Mucosa of rectum (tissue), 2 donors: Measurements from ENCODE around the gene RPUSD1.

Experiments
- H3K27ac ChIP-seq, 2 donors: one replicate each; pipeline ENCODE4 v1.7.0; 2013; ENCODE audit warnings: inconsistent platforms in 2 of 2, low read depth in 2 of 2, low read length in 2 of 2
- H3K27me3 ChIP-seq, 2 donors: one replicate each; pipeline ENCODE4 v1.7.0; 2013; ENCODE audit warnings: low read length in 2 of 2; ENCODE audit not compliant: control insufficient read depth in 2 of 2, insufficient read depth in 2 of 2
- H3K36me3 ChIP-seq, 2 donors: one replicate each; pipeline ENCODE4 v1.7.0; 2013; ENCODE audit warnings: low read length in 2 of 2; ENCODE audit not compliant: control insufficient read depth in 2 of 2, insufficient read depth in 2 of 2
- H3K4me1 ChIP-seq, 2 donors: one replicate each; pipeline ENCODE4 v1.7.0; 2013; ENCODE audit warnings: low read length in 2 of 2, mild to moderate bottlenecking in 1 of 2; ENCODE audit not compliant: control insufficient read depth in 2 of 2, insufficient read depth in 2 of 2
- H3K4me3 ChIP-seq, 2 donors: one replicate each; pipeline ENCODE4 v1.7.0; 2013; ENCODE audit warnings: low read length in 2 of 2
- H3K9ac ChIP-seq, 2 donors: one replicate each; pipeline ENCODE4 v1.7.0; 2013; ENCODE audit warnings: low read length in 2 of 2, low read depth in 1 of 2, mild to moderate bottlenecking in 1 of 2
- H3K9me3 ChIP-seq, 2 donors: one replicate each; pipeline ENCODE4 v1.7.0; 2013; ENCODE audit warnings: low read length in 2 of 2; ENCODE audit not compliant: control insufficient read depth in 2 of 2
- donor health status: healthy.
- donor health status: Normal muscosa, but diverticular disease.

Gene RPUSD1

DNA sequence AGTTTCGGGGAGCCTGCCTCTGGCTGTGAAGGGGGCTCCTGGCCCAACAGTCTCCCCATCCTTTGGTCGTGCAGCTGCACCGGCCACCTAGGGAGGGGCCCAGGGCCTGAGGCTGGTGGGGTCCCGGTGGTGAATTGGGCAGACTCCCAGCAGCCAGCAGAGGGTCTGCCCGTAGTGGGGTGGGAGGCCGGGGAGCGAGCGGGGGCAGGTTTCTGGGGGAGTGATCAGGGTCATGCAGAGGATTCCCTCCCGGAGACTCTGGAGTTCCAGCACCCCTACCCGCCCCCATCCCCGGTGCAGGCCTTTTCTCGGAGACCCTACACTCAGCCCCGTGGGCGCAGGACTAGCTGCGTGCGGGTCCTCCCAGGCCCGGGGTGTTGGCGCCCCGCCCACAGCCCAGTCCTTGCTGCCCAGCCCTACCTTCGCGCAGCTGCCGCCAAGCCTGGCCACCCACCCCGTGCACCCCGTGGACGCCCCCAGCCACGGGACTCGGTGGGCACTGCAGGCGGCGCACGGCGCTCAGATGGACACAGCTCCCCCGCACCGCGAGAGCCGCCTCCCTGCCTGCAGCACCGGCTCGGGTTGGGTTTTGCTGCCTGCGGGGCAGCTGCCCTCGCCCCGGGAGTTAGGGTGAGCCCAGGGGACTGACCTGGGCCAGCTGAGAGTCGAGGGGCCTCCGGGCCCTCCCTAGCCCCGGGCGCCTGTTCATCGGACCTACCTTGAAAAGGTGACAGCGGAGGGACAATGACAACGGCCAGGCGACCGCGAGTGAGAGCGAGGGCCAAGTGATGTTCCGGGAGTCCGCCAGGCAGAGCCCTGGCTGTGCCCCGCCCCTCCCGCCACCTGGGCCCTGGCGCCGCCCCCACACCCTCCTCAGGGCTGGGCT is 12.0 kb upstream of the RPUSD1 start, which contains the start of gene GNG13:
Gene GNG13, minus strand, starts transcription at position 787 of the 886 bp plus-strand sequence. CDS start 1,657 bp downstream, outside the sequence.
- H3K9me3 ChIP-seq: no peaks in the 10 kb centered on the region
- H3K27me3 ChIP-seq: peaks cover 32 to 33% of the 10 kb centered on the region in 2 donors

DNA sequence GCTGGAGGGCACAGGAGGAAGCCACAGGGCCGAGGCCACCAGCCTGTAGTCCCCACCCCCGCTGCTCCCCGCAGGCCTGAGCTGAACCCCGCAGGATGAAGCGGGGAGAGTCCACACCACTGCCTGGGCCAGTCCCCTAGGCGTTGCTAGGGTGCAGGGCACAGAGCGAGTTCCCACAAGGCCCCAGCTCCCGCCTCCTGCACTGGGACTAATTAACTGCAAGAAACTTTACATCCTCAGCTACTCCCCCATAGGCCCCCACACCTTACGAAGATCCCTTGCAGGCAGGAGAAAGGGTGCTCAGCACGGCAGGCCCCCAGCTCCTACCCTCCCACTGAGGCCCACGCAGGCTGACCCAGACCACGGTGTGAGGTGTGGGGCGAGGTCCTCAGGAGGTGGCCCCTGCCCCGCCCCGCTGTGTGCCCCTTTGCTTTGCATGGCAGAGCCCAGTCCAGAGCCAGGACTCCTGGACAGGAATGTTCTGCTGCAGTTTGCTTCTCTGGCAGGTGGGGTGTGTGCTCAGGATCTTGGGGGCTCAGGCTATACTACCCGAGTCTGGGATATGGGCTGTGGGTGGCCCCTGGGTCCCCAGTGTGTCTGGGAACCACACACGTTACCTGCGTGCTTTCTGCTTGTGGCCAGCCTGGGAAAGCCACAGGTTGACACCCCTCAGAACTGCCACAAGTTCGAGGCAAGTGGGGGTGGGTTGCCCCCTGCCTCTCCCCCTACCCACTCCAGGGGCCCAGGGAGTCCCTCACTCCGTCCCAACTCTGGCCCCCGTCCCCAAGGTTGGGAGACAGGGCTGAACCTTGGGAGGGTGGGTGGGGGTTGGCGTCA is 11.1 kb upstream of the RPUSD1 start:
- H3K4me3 ChIP-seq: no peak overlapping the region
- no peaks in the 10 kb centered on the region for H3K36me3 ChIP-seq
- no peak overlapping the region for H3K9ac ChIP-seq
- H3K27ac ChIP-seq: no peak overlapping the region
- no peaks in the 10 kb centered on the region for H3K9me3 ChIP-seq
- H3K27me3 ChIP-seq: peaks cover 32% of the 10 kb centered on the region in 2 donors
- H3K4me1 ChIP-seq: no peaks in the 10 kb centered on the region

More for the DNA sequence above, 12.0 kb upstream of the RPUSD1 start, which contains the start of gene GNG13:
- Histone ChIP-seq H3K4me3 (no peak within 1 kb of the TSS), H3K9ac (no peak within 1 kb of the TSS), H3K27ac (no peak within 1 kb of the TSS), H3K4me1 (no peaks in the 10 kb centered on the region), H3K36me3 (no peaks in the 10 kb centered on the region)

GRCh38 chr16:798666-799065 is 10.5 kb upstream of the RPUSD1 start:
- H3K9me3 ChIP-seq: no peaks in the 10 kb centered on the region
- no peak overlapping the region for H3K27ac ChIP-seq
- H3K9ac ChIP-seq: no peak overlapping the region
- H3K4me3 ChIP-seq: no peak overlapping the region
- H3K36me3 ChIP-seq: no peaks in the 10 kb centered on the region
- no peaks in the 10 kb centered on the region for H3K4me1 ChIP-seq
- H3K27me3 ChIP-seq: peaks cover 30 to 32% of the 10 kb centered on the region in 2 donors

- Histone ChIP-seq H3K4me1 (no peaks in the 10 kb centered on the region), H3K4me3 (no peak overlapping the region), H3K27ac (no peak overlapping the region), H3K27me3 (peaks cover 24 to 29% of the 10 kb centered on the region in 2 donors), H3K36me3 (no peaks in the 10 kb centered on the region), H3K9ac (no peak overlapping the region), H3K9me3 (no peaks in the 10 kb centered on the region)
These were observed 9.5 kb upstream of the RPUSD1 start for GRCh38 chr16:797686-798085.

DNA sequence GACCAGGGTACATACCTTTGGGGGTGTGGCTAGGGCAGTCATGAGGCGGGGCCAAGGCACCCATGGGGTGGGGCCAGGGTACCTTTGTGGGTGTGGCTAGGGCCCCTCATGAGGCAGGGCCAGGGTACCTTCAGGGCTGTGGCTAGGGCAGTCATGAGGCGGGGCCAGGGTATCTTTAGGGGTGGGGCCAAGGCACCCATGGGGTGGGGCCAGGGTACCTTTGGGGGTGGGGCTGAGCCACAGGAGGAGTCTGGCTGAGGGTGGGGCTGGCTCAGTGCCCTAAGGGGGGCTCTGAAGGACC is 8.9 kb upstream of the RPUSD1 start:
- H3K4me3 ChIP-seq: no peak overlapping the region
- no peaks in the 10 kb centered on the region for H3K9me3 ChIP-seq
- no peaks in the 10 kb centered on the region for H3K4me1 ChIP-seq
- H3K27ac ChIP-seq: no peak overlapping the region
- H3K9ac ChIP-seq: no peak overlapping the region
- H3K27me3 ChIP-seq: peaks cover 18 to 22% of the 10 kb centered on the region in 2 donors
- H3K36me3 ChIP-seq: no peaks in the 10 kb centered on the region

DNA sequence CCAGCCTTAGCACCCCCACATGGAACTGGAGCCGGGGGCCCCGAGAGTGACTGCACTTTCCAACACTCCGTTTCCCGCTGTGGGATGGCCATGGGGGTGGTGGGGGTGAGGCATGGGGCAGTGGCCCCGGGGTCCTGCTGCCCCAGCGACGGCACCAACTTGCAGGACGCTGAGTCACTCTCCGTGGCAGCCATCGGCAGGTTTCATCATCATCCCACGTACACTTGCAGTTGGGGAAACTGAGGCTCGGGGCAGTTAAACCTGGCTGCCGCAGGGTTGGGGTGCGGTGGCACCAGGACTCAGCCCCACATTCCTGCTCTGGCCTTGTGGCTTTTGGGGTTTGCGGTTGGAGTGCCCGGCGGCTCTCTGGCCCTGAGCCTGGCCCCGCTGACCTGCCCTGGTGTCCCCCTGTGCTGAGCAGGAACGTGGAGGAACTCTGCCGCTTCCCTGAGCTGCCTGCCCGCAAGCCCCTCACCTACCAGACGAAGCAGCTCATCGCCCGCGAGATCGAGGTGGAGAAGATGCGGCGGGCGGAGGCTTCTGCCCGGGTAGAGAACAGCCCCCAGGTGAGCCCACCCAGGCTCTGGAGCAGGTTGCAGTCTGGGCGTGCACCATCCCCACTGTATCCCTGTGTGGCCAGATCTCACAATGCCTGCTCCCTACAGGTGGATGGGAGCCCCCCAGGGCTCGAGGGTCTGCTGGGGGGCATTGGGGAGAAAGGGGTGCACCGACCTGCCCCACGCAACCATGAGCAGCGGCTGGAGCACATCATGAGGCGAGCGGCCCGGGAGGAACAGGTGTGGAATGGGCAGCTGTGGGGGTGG is 8.3 kb upstream of the RPUSD1 start:
- H3K36me3 ChIP-seq: no peaks in the 10 kb centered on the region
- H3K4me3 ChIP-seq: no peak overlapping the region
- H3K27ac ChIP-seq: no peak overlapping the region
- H3K4me1 ChIP-seq: no peaks in the 10 kb centered on the region
- no peaks in the 10 kb centered on the region for H3K9me3 ChIP-seq
- no peak overlapping the region for H3K9ac ChIP-seq
- peaks cover 13 to 17% of the 10 kb centered on the region in 2 donors for H3K27me3 ChIP-seq

DNA sequence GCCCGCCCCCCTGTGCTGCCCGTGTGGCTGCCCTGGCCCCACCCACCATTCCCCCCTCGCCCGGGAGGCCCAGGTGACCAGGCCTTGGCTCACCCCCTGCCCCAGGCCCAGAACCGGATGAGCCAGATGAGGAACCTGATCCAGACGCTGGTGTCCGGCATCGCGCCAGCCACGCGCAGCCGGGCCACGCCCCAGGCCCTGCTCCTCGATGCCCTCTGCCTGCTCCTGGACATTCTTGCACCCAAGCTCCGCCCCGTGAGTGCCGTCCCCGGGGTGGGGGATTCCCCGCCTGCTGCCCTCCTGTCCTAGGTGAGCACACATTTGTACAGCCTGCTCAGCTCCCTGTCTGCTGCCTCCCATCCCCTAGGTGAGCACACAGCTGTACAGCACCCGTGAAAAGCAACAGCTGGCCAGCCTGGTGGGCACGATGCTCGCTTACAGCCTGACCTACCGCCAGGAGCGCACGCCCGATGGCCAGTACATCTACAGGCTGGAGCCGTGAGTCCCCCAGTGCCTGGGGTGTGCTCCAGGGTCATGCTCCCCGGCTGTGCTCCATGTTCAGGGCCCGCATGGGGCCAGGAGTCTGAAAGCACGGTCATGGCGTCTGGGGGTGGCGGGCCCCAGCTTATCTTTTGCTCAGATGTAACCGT is 7.5 kb upstream of the RPUSD1 start:
- H3K9ac ChIP-seq: no peak overlapping the region
- no peak overlapping the region for H3K27ac ChIP-seq
- no peak overlapping the region for H3K4me3 ChIP-seq
- H3K9me3 ChIP-seq: no peaks in the 10 kb centered on the region
- H3K36me3 ChIP-seq: no peaks in the 10 kb centered on the region
- H3K27me3 ChIP-seq: peaks cover 5 to 9% of the 10 kb centered on the region in 2 donors
- H3K4me1 ChIP-seq: no peaks in the 10 kb centered on the region

GRCh38 chr16:794853-795466 is 6.8 kb upstream of the RPUSD1 start:
- no peaks in the 10 kb centered on the region for H3K4me1 ChIP-seq
- H3K4me3 ChIP-seq: no peak overlapping the region
- H3K9me3 ChIP-seq: no peaks in the 10 kb centered on the region
- peaks cover 5 to 6% of the 10 kb centered on the region in 2 donors for H3K27me3 ChIP-seq
- H3K27ac ChIP-seq: no peak overlapping the region
- H3K36me3 ChIP-seq: no peaks in the 10 kb centered on the region
- H3K9ac ChIP-seq: no peak overlapping the region

DNA sequence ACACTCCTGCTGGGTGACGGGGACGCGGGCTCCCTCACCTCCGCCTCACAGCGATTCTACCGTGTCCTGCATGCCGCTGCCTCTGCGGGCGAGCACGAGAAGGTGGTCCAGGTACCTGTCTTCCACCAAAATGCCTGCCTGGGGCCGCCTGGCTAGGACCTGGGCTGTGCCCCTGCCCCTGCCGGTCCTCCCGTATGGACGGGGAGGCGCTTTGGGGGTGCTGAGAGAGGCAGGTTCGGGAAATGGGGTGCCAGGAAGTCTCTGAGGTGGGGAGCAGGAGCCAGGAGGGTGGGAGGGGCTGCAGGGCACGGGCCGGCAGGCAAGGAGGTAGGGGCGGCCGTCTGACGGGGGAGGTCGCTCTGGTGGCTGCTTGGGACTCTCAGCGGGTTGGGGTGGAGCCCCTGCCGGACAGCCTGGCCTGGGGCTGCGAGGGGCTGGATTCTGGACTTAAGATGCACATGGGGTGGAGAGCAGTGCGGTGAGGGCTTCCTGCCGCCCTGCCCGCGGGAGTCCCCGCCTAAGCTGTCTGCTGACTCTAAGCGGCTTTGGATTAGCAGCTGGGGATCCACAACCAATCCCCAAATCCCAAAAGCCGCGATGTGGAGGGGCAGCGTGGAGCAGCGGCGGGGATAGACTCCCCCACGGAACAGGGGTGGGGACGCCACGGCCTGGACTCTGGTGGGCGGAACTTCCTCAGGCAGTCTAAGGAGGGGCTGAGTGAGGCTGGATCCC is 6.1 kb upstream of the RPUSD1 start:
- Histone ChIP-seq H3K36me3 (no peaks in the 10 kb centered on the region), H3K27ac (no peak overlapping the region), H3K9me3 (no peaks in the 10 kb centered on the region), H3K27me3 (peaks cover 1 to 3% of the 10 kb centered on the region in 2 donors), H3K4me3 (no peak overlapping the region), H3K9ac (no peak overlapping the region), H3K4me1 (peaks cover 0 to 2% of the 10 kb centered on the region in 2 donors)
